ENCODE data around the gene INTS14.

DNA sequence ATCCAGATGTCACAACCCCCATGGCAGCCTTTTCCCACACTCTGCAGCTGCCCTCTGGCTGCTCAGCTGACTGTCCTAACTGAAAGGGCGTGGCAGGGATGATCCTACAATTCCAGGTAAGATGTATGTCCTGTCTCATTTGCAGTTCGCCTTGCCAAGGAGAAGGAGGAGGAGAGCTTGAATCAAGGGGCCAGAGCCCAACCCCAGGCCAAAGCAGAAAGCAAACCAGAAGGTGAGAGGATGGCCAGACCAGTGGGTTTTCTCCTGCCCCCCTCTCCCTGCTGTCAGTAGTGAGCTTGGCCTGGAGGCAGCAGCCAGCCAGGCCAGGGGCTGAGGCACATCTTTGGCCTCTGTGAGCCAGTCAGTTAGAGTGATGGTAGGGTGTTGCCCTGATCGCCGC, 33.4 kb upstream of the INTS14 start:
- TF ChIP-seq CTCF (conservative IDR thresholded peaks at IDR 0.05; ENCODE audit: low read depth, low read length) (no peak), EZH2 (IDR thresholded peaks at IDR 0.05; ENCODE audit: low read length, unreplicated experiment) (no peak), EZH2phosphoT487 (IDR thresholded peaks at IDR 0.05; ENCODE audit: borderline replicate concordance, low read length) (no peak)

All from PC-3 (cell line).